Esophagus squamous epithelium (tissue), 4 donors: ENCODE results near the gene FMO5. TPM values are rescaled to one million over a fixed set of nuclear protein-coding genes. Genes with fewer than 3 reads are reported as not detected.

Experiments used
- total RNA-seq, 4 donors: library from RNA; depleted of rRNA; stranded (reverse); fragments of >200 nt; gene quantifications; one replicate each; pipeline ENCODE4 v1.1.0, GENCODE V29; 2016

The FMO5 gene
- total RNA-seq, 4 donors from 2014 or later: 0.38 to 2.3 (median 0.77) TPM

Other genes starting within 250 kb of the FMO5 start
- 10 to 100 TPM in 1 of 4 donors, 1 to 10 TPM in 3; 2.4 to 14.7 (median 8.1) TPM for gene PRKAB2, start 52.9 kb downstream of the FMO5 start, total RNA-seq
- 10 to 100 TPM in 3 of 4 donors, 1 to 10 TPM in 1; 6.7 to 24.2 (median 18.4) TPM for gene CHD1L, start 17.3 kb upstream of the FMO5 start, total RNA-seq